Ecto neural progenitor cell (in vitro differentiated cells): ENCODE results near the gene SMTN.
"Not testable (repeated sequence)": the region's sequence is repeated elsewhere in the genome, so short reads cannot be mapped to it uniquely, and the experiment has no call there.

Experiments used
- DNase-seq: peaks from one replicate; pipeline ENCODE4 v3.0.0-alpha.2; 2018; ENCODE audit warnings: low spot score

The SMTN gene

GRCh38 chr22:31073125-31073524, 8.0 kb upstream of the SMTN start:
- not testable (repeated sequence) for DNase-seq

GRCh38 chr22:31073545-31074145, 7.5 kb upstream of the SMTN start:
- DNase-seq, result not testable (repeated sequence)

GRCh38 chr22:31075961-31076360, 5.2 kb upstream of the SMTN start:
- no peak for DNase-seq

- DNase-seq, result no peak
Measured at GRCh38 chr22:31077681-31078080, 3.4 kb upstream of the SMTN start.

GRCh38 chr22:31078389-31078788, 2.7 kb upstream of the SMTN start:
- not testable (repeated sequence) for DNase-seq

- no peak for DNase-seq
Measured at GRCh38 chr22:31079095-31079642, 1.9 kb upstream of the SMTN start.

GRCh38 chr22:31080164-31080847, 812 bp upstream of the SMTN start:
- DNase-seq, result no peak

GRCh38 chr22:31081963-31082605, 966 bp downstream of the SMTN start:
- DNase-seq, result no peak

- peak; percentile 71 for DNase-seq
Measured at GRCh38 chr22:31082606-31083376, 1.7 kb downstream of the SMTN start.

GRCh38 chr22:31083377-31083768, 2.3 kb downstream of the SMTN start:
- DNase-seq, result no peak

- DNase-seq, result peak; percentile 51
Measured at GRCh38 chr22:31083923-31084810, 3.0 kb downstream of the SMTN start.

- peak; percentile 88 for DNase-seq
Measured at GRCh38 chr22:31084811-31085492, 3.8 kb downstream of the SMTN start.

- DNase-seq, result no peak
Measured at GRCh38 chr22:31085493-31085824, 4.3 kb downstream of the SMTN start.

GRCh38 chr22:31085928-31086327, 4.8 kb downstream of the SMTN start:
- DNase-seq, result no peak

- DNase-seq, result no peak
Measured at GRCh38 chr22:31086703-31087330, 5.7 kb downstream of the SMTN start.

GRCh38 chr22:31087744-31088215, 6.7 kb downstream of the SMTN start:
- DNase-seq, result no peak

GRCh38 chr22:31088233-31088986, 7.3 kb downstream of the SMTN start:
- no peak for DNase-seq

- DNase-seq, result peak; percentile 69
Measured at GRCh38 chr22:31089160-31090100, 8.3 kb downstream of the SMTN start.
